Keratinocyte (primary cell): ENCODE results near the gene IL18RAP. TPM values are rescaled to one million over a fixed set of nuclear protein-coding genes. Genes with fewer than 3 reads are reported as not detected.

Experiments
- DNase-seq: peaks from one replicate; pipeline ENCODE4 v3.0.0-alpha.2; 2011; ENCODE audit warnings: low read depth, missing footprints, low spot score
- FAIRE-seq: peaks from 2 replicates; lab custom pipeline; 2011; peaks lifted over from hg19 to GRCh38; lab: Jason Lieb, UNC
- H2AFZ ChIP-seq: 2 replicates; pipeline ENCODE4 v1.6.0; 2012; ENCODE audit warnings: low read length, control low read depth, inconsistent platforms; ENCODE audit not compliant: control insufficient read depth
- H3K27ac ChIP-seq: 2 replicates; pipeline ENCODE4 v1.5.1; 2011; ENCODE audit warnings: low read length; ENCODE audit not compliant: control insufficient read depth, insufficient read depth
- H3K27me3 ChIP-seq: 3 replicates; pipeline ENCODE4 v1.6.0; 2011; ENCODE audit warnings: low read length; ENCODE audit not compliant: control insufficient read depth, insufficient read depth; ENCODE audit errors: extremely low read depth
- H3K36me3 ChIP-seq, 2 experiments: 2 replicates in 1 of 2; 3 replicates in 1 of 2; pipeline ENCODE4 v1.5.1; 2011; ENCODE audit warnings: low read length in 2 of 2, mild to moderate bottlenecking in 1 of 2; ENCODE audit not compliant: control insufficient read depth in 2 of 2, insufficient read depth in 2 of 2; ENCODE audit errors: extremely low read depth in 1 of 2
- H3K4me1 ChIP-seq: 3 replicates; pipeline ENCODE4 v1.5.1; 2011; ENCODE audit warnings: low read length; ENCODE audit not compliant: control insufficient read depth, insufficient read depth; ENCODE audit errors: extremely low read depth
- H3K4me2 ChIP-seq: 3 replicates; pipeline ENCODE4 v1.6.0; 2011; ENCODE audit warnings: low read depth, low read length; ENCODE audit not compliant: control insufficient read depth, insufficient read depth; ENCODE audit errors: extremely low read depth
- H3K4me3 ChIP-seq, 3 experiments: fragments of 200-600 bp in 1 of 3; sonication (generic) in 1 of 3; 2 replicates in 2 of 3; 3 replicates in 1 of 3; pipeline ENCODE4 v1.5.1; 2011 to 2016; ENCODE audit warnings: low read length in 3 of 3, mild to moderate bottlenecking in 3 of 3, control low read depth in 2 of 3, inconsistent platforms in 1 of 3, low read depth in 1 of 3, mixed read lengths in 1 of 3, mixed run types in 1 of 3, moderate library complexity in 1 of 3; ENCODE audit not compliant: control insufficient read depth in 2 of 3, insufficient read depth in 2 of 3; ENCODE audit errors: extremely low read depth in 1 of 3
- H3K79me2 ChIP-seq: 2 replicates; pipeline ENCODE4 v1.6.0; 2012; ENCODE audit warnings: low read length; ENCODE audit not compliant: control insufficient read depth, insufficient read depth
- H3K9ac ChIP-seq: 3 replicates; pipeline ENCODE4 v1.6.0; 2011; ENCODE audit warnings: low read length; ENCODE audit not compliant: control insufficient read depth, insufficient read depth; ENCODE audit errors: extremely low read depth
- H3K9me1 ChIP-seq: 3 replicates; pipeline ENCODE4 v1.6.0; 2011; ENCODE audit warnings: low read length; ENCODE audit not compliant: control insufficient read depth, insufficient read depth; ENCODE audit errors: extremely low read depth
- H3K9me3 ChIP-seq: 2 replicates; pipeline ENCODE4 v1.5.1; 2012; ENCODE audit warnings: low read depth, low read length; ENCODE audit not compliant: control insufficient read depth
- H4K20me1 ChIP-seq: 3 replicates; pipeline ENCODE4 v1.6.0; 2011; ENCODE audit warnings: low read length; ENCODE audit not compliant: control insufficient read depth, insufficient read depth; ENCODE audit errors: extremely low read depth
- EZH2 ChIP-seq: IDR thresholded peaks from one replicate; pipeline ENCODE4 v1.6.1; 2012; ENCODE audit warnings: inconsistent platforms, mild to moderate bottlenecking, low read length, moderate library complexity
- dilution Hi-C: fragments of 300-500 bp; cut with MboI; formaldehyde crosslinking; loops from one replicate; pipeline ENCODE4 v1.7.0; 2020; ENCODE audit warnings: low sequenced_read_pairs; ENCODE audit not compliant: extremely low pct_ligation_motif_present
- polyA plus RNA-seq, 5 experiments: library from polyadenylated mRNA; depleted of rRNA in 3 of 5; stranded (reverse) in 3 of 5; stranded (forward) in 1 of 5; unstranded in 1 of 5; fragments of >200 nt; gene quantifications; 1 replicate in 1 of 5; 2 replicates in 3 of 5; 3 replicates in 1 of 5; pipeline versions ENCODE4 v1.2.1 to v1.2.3, GENCODE V29; 2011 to 2012; ENCODE audit warnings: missing spikeins in 2 of 5, low read depth in 1 of 5, low replicate concordance in 1 of 5
- TF ChIP-seq, protein P1 (sequence below), 3 experiments: IDR thresholded peaks in 1 of 3; conservative IDR thresholded peaks in 1 of 3; optimal IDR thresholded peaks in 1 of 3; 2 replicates in 2 of 3; 3 replicates in 1 of 3; pipeline versions ENCODE3 to v1.5.1; 2011; ENCODE audit warnings: low read length in 3 of 3, mild to moderate bottlenecking in 3 of 3, moderate library complexity in 2 of 3, control low read depth in 1 of 3, inconsistent platforms in 1 of 3; ENCODE audit not compliant: insufficient read depth in 2 of 3; ENCODE audit errors: extremely low read depth in 1 of 3

IL18RAP gene
- polyA plus RNA-seq, 1 donor (not counting 4 experiments of a cell fraction or from before 2014, with no cell fraction given), result not detected

DNA sequence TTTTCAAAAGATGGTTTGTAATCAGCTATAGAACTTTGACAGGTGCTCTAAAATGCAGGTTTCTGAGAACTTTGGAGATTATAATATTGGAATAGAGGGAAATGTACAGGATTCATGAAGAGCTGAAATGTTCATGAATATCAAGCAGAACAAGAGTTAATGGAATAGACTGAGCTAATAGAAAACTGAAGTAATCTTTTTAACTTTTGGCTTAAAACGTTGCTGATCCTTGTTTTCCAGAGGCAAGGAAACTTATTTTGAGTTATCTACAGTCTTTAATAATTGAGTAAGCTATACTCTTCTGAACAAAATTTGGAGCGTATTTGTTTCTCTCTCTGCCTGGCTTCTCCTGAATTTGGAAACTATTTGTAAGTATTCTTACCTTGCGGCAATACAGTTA, 10.8 kb upstream of the IL18RAP start:
- Histone ChIP-seq H3K27ac (no peak overlapping the region), H3K9me3 (peaks cover 2% of the 10 kb centered on the region), H3K4me1 (no peaks in the 10 kb centered on the region), H3K36me3 (no peaks in the 10 kb centered on the region), H3K79me2 (no peaks in the 10 kb centered on the region), H4K20me1 (no peaks in the 10 kb centered on the region), H3K9me1 (no peaks in the 10 kb centered on the region), H3K4me3 (no peak overlapping the region), H3K27me3 (peaks cover 4% of the 10 kb centered on the region), H3K4me2 (no peak overlapping the region), H3K9ac (no peak overlapping the region), H2AFZ (no peak overlapping the region)
- DNase-seq, result no peak
- TF ChIP-seq, protein P1, sequence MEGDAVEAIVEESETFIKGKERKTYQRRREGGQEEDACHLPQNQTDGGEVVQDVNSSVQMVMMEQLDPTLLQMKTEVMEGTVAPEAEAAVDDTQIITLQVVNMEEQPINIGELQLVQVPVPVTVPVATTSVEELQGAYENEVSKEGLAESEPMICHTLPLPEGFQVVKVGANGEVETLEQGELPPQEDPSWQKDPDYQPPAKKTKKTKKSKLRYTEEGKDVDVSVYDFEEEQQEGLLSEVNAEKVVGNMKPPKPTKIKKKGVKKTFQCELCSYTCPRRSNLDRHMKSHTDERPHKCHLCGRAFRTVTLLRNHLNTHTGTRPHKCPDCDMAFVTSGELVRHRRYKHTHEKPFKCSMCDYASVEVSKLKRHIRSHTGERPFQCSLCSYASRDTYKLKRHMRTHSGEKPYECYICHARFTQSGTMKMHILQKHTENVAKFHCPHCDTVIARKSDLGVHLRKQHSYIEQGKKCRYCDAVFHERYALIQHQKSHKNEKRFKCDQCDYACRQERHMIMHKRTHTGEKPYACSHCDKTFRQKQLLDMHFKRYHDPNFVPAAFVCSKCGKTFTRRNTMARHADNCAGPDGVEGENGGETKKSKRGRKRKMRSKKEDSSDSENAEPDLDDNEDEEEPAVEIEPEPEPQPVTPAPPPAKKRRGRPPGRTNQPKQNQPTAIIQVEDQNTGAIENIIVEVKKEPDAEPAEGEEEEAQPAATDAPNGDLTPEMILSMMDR (optimal IDR thresholded peaks at IDR 0.05 in 1 of 3, IDR thresholded peaks at IDR 0.05 in 1 of 3, conservative IDR thresholded peaks at IDR 0.05 in 1 of 3; ENCODE audit: extremely low read depth in 1 of 3, insufficient read depth in 2 of 3, low read length in 3 of 3), result no peak
- TF ChIP-seq EZH2, result no peak
- FAIRE-seq, result no peak
- dilution Hi-C loops, result no loop called here

DNA sequence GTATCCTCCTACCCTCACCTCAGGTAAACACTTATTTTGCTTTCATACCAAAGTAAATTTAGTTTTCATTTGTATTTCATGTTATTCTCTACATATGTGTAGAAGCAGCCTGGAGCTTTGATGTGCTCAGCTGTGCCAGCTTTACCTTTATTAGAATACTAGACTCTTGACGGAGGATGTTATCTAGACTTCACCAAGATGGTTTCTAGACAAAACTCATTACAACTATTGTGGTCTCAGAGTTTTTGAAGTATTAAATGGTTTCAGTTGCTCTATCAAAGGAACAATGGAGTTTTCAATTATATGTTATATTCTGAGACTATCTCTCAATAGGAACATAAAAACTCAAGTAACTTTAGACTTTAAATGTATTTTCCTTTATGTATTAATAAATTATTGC, 5.0 kb upstream of the IL18RAP start:
- H3K36me3 ChIP-seq, result no peaks in the 10 kb centered on the region
- no peak for TF ChIP-seq EZH2
- TF ChIP-seq, protein P1 (optimal IDR thresholded peaks at IDR 0.05 in 1 of 3, IDR thresholded peaks at IDR 0.05 in 1 of 3, conservative IDR thresholded peaks at IDR 0.05 in 1 of 3; ENCODE audit: extremely low read depth in 1 of 3, insufficient read depth in 2 of 3, low read length in 3 of 3), result no peak
- no peak overlapping the region for H3K4me3 ChIP-seq
- no peaks in the 10 kb centered on the region for H3K79me2 ChIP-seq
- H4K20me1 ChIP-seq, result no peaks in the 10 kb centered on the region
- no peaks in the 10 kb centered on the region for H3K9me1 ChIP-seq
- H3K4me1 ChIP-seq, result no peaks in the 10 kb centered on the region
- dilution Hi-C loops, result no loop called here
- no peak overlapping the region for H3K4me2 ChIP-seq
- no peaks in the 10 kb centered on the region for H3K9me3 ChIP-seq
- no peak overlapping the region for H3K27ac ChIP-seq
- H2AFZ ChIP-seq, result no peak overlapping the region
- no peak overlapping the region for H3K9ac ChIP-seq
- peaks cover 14% of the 10 kb centered on the region for H3K27me3 ChIP-seq
- DNase-seq (no peak), FAIRE-seq (no peak)
